Erythroblast (primary cell): ENCODE results near the gene SPAG9.

ENCODE experiments used
- GATA1 ChIP-seq: IDR thresholded peaks from 2 replicates; pipeline ENCODE4 v1.6.1; 2011; ENCODE audit warnings: low read depth, mild to moderate bottlenecking, control low read depth, low read length, moderate library complexity
- POLR2A ChIP-seq: IDR thresholded peaks from 2 replicates; pipeline ENCODE4 v1.6.1; 2011; ENCODE audit warnings: mild to moderate bottlenecking, low read length

DNA sequence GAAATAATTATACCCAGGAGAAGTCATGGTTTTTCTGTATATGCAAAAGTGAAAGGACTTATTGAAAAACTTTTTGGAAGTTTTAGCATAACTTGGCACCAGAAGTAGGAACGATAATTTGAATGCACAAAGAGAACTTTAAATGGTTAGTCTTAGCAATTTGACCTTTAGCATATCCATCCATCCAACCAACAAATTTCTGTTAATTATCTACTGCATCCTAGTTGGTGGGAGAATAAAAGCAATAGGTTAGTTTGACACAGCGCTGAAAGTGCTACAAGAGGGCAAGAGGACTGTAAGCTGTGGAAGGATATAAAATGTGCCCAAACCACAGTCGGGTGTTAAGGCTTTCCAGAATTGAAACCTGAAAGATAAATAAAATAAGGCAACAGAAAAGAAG, 17.6 kb downstream of the SPAG9 start:
- TF ChIP-seq POLR2A, result no peak
- no peak for TF ChIP-seq GATA1
